Epithelial cell of proximal tubule (primary cell): ENCODE measurements around the gene PRKCB. TPM values are rescaled to one million over a fixed set of nuclear protein-coding genes. Genes with fewer than 3 reads are reported as not detected.

Source experiments
- DNase-seq: peaks from one replicate; pipeline ENCODE4 v3.0.0-alpha.2; 2011; ENCODE audit warnings: low read depth
- H3K4me3 ChIP-seq: 2 replicates; pipeline ENCODE4 v1.5.1; 2011; ENCODE audit warnings: low read depth, mild to moderate bottlenecking, low read length
- CTCF ChIP-seq: conservative IDR thresholded peaks from 2 replicates; pipeline ENCODE4 v1.5.1; 2012; ENCODE audit warnings: low read depth, mild to moderate bottlenecking, low read length
- total RNA-seq: library from RNA; depleted of rRNA; stranded (reverse); fragments of >200 nt; gene quantifications from 2 replicates; pipeline ENCODE4 v1.2.3, GENCODE V29; 2015

Gene PRKCB
- total RNA-seq, 1 donor from 2014 or later, result not detected

DNA sequence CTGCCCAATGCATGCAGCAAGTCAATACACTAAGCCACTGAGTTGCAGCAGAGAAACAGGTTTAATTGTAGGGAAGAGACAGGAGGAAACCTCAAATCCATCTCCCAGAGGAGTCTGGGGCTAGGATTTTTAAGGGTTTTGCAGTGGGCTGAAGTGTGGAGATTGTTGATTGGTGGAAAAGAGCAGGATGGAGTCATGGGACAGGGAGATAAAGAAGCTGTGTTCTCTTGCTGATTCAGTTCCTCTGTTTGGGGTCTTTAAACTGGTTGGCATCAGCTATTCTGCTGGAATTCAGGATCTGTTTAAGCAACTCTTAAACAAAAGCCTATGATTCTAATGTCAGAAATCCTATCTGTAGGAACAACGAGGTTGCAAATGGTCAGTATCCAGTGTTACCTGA, 239.5 kb downstream of the PRKCB start:
- no peak for TF ChIP-seq CTCF
- no peak for DNase-seq
- H3K4me3 ChIP-seq, result no peak overlapping the region

- H3K4me3 ChIP-seq, result no peak overlapping the region
- no peak for TF ChIP-seq CTCF
- DNase-seq, result no peak
These were observed 240.3 kb downstream of the PRKCB start for GRCh38 chr16:24075931-24076716.

DNA sequence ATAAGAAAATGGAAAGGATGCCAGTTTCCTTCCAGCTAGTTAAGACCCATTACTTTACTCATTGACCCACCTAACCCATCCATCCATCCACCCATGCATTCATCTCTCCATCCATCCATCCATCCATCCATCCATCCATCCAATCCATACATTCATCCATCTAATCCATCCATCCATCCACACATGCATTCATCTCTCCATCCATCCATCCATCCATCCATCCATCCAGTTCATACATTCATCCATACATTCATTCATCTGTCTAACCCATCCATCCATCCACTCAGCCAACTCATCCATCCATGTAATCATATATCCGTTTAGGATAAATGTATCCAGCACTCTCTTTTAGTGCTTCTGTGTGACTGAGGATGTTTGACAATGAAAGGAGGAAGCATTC, 241.5 kb downstream of the PRKCB start:
- DNase-seq, result no peak
- H3K4me3 ChIP-seq, result no peak overlapping the region
- TF ChIP-seq CTCF, result no peak

- H3K4me3 ChIP-seq, result no peak overlapping the region
These were observed 242.2 kb downstream of the PRKCB start for GRCh38 chr16:24077966-24078365.

DNA sequence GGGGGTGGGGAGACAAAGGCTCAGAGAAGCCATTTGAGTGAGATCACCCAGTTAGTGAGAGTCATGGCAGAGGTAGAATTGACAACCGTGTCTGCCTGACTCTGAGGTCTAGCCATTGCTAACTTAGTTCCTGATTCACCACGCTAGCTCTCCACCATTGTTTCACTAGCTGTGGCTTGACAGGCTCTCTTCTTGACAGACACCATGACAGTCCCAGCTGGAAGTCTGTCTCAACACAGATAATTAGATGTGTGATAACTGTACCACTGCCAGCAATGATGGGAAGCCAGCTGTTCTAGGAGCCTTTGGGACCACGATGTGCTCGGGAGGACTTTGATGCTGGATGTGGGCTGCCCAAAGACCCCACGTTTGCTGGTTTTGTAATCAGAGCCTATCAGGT, 249.9 kb downstream of the PRKCB start:
- no peak for DNase-seq
- TF ChIP-seq CTCF, result no peak

More at GRCh38 chr16:24077966-24078365, 242.2 kb downstream of the PRKCB start:
- no peak for DNase-seq
- no peak for TF ChIP-seq CTCF

DNA sequence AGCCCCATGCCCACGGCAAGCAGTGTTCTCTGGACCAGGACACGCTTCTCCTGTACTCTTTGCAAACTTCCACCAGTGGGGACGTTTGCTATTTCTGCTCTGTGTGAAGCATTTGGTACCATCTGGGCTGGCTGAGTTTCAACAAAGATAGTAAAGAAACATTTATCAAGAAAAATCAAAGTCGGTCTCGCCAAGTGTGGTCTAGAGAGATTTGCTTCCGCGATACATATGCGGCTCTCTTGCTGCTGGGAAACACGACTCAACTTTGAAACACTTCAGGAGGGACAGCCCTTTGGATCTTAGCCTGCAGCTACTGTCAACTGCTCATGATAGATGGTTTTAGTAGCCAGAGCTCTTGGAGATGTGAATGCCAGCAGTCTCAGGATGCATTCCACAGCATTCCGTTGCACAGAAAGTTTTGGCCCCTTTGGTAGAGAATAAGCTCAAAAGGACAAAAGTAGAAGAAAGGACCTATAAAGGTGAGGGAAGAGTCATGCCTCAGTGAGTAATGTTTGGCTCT, 252.2 kb downstream of the PRKCB start:
- no peak overlapping the region for H3K4me3 ChIP-seq
- TF ChIP-seq CTCF, result no peak
- DNase-seq, result no peak

More for the DNA sequence above, 249.9 kb downstream of the PRKCB start:
- H3K4me3 ChIP-seq, result no peak overlapping the region

DNA sequence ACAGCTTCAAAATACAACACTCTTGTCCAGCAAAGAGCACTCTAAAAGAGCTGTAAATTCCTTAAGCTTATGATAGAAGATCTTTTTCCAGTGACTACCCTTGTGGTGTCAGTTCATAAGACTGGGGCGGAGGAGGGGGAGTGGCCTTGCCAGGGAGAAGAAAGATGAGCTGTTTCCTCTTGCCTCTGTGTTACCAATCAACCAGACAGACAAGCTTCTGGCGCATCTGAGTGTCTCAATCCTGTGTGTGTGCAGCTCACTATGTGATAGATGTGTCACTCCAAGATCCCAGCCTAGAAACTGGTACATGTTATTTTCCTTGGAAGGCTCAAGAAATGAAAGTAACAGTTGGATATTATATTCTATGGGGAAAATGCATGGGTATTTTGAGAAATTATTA, 253.0 kb downstream of the PRKCB start:
- TF ChIP-seq CTCF, result no peak
- no peak for DNase-seq
- H3K4me3 ChIP-seq, result no peak overlapping the region
